GM12878 (cell line): ENCODE results near the gene APCDD1L. TPM values are rescaled to one million over a fixed set of nuclear protein-coding genes. Genes with fewer than 3 reads are reported as not detected.

Experiments
- ASH2L ChIP-seq: fragments of 300-600, 200-600 bp; sonication (generic); IDR thresholded peaks from 2 replicates; pipeline ENCODE4 v1.6.1; 2017; ENCODE audit warnings: low read depth, mild to moderate bottlenecking, borderline replicate concordance
- IRF4 ChIP-seq: IDR thresholded peaks from 2 replicates; pipeline ENCODE4 v1.6.1; 2011; ENCODE audit warnings: low read depth, low read length
- KDM1A ChIP-seq: fragments of 200-600 bp; sonication (generic); IDR thresholded peaks from 2 replicates; pipeline ENCODE4 v1.6.1; 2016; ENCODE audit warnings: borderline replicate concordance
- NFYB ChIP-seq: IDR thresholded peaks from 2 replicates; pipeline ENCODE4 v1.6.1; 2011; ENCODE audit warnings: low read depth, mild to moderate bottlenecking, low read length, improper control_type of control experiment, moderate library complexity; ENCODE audit not compliant: insufficient read depth
- ZNF622 ChIP-seq: fragments of 450-650 bp; IDR thresholded peaks from 2 replicates; pipeline ENCODE4 v1.6.1; 2017; ENCODE audit warnings: mild to moderate bottlenecking, inconsistent platforms
- polyA plus RNA-seq, 11 experiments: library from polyadenylated mRNA; depleted of rRNA in 4 of 11; unstranded in 6 of 11; stranded (reverse) in 5 of 11; fragments of >200 nt; fragmentation: Nextera tagmentation in 4 of 11; fragmentation: Illumina TruSeq in 1 of 11; extraction: Ambion mirVana in 4 of 11; extraction: Trizol in 1 of 11; gene quantifications; 1 replicate in 1 of 11; 2 replicates in 10 of 11; pipeline versions ENCODE4 v1.2.1 to v1.2.3, GENCODE V29; 2011 to 2016; ENCODE audit warnings: inconsistent platforms in 2 of 11, missing spikeins in 2 of 11, low read depth in 1 of 11
- total RNA-seq, 4 experiments: library from RNA; depleted of rRNA in 3 of 4; stranded (reverse); fragments of >200 nt in 3 of 4; fragmentation: Illumina TruSeq in 1 of 4; extraction: Trizol in 1 of 4; gene quantifications; 2 replicates each; pipeline versions ENCODE4 v1.2.1 to v1.2.3, GENCODE V29; 2013 to 2021
- TF ChIP-seq, protein P1 (sequence below): IDR thresholded peaks from 2 replicates; pipeline ENCODE4 v1.6.1; 2012; ENCODE audit warnings: improper control_type of control experiment, low read depth, low read length; ENCODE audit not compliant: insufficient replicate concordance
- TF ChIP-seq, protein P2 (sequence below): IDR thresholded peaks from 2 replicates; pipeline ENCODE4 v1.6.1; 2012; ENCODE audit warnings: low read length, inconsistent platforms
- TF ChIP-seq, protein P3 (sequence below): fragments of 450-650 bp; IDR thresholded peaks from 2 replicates; pipeline ENCODE4 v1.6.1; 2016; ENCODE audit warnings: mild to moderate bottlenecking

Gene APCDD1L
- total and polyA plus RNA-seq, 10 of the 15 experiments (the other 5 are each of a cell fraction or from before 2014, with no cell fraction given) = 0.14 to 0.50 TPM; not detected in 8

DNA sequence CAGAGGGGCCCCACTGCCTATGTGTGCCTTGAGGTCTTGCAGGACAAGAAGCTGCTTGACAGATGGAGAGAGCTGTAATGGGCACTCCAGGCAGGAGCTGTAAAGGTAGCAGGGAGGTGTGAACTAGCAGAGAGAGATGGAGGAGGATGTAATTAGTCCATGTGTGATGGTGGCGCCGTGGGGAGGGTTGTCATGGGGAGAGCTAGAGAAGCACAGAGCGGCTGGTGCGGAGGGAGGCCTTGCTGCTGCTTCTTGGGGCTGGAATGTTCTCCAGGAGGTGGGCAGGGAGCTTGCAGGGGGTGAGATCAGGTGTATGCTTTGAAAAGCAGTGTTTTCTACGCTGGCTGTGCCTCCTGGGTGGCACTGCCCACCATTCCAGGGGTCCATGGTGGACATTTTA, 32.1 kb downstream of the APCDD1L start (continued):
- no peak for TF ChIP-seq ZNF622
- TF ChIP-seq, protein P1, sequence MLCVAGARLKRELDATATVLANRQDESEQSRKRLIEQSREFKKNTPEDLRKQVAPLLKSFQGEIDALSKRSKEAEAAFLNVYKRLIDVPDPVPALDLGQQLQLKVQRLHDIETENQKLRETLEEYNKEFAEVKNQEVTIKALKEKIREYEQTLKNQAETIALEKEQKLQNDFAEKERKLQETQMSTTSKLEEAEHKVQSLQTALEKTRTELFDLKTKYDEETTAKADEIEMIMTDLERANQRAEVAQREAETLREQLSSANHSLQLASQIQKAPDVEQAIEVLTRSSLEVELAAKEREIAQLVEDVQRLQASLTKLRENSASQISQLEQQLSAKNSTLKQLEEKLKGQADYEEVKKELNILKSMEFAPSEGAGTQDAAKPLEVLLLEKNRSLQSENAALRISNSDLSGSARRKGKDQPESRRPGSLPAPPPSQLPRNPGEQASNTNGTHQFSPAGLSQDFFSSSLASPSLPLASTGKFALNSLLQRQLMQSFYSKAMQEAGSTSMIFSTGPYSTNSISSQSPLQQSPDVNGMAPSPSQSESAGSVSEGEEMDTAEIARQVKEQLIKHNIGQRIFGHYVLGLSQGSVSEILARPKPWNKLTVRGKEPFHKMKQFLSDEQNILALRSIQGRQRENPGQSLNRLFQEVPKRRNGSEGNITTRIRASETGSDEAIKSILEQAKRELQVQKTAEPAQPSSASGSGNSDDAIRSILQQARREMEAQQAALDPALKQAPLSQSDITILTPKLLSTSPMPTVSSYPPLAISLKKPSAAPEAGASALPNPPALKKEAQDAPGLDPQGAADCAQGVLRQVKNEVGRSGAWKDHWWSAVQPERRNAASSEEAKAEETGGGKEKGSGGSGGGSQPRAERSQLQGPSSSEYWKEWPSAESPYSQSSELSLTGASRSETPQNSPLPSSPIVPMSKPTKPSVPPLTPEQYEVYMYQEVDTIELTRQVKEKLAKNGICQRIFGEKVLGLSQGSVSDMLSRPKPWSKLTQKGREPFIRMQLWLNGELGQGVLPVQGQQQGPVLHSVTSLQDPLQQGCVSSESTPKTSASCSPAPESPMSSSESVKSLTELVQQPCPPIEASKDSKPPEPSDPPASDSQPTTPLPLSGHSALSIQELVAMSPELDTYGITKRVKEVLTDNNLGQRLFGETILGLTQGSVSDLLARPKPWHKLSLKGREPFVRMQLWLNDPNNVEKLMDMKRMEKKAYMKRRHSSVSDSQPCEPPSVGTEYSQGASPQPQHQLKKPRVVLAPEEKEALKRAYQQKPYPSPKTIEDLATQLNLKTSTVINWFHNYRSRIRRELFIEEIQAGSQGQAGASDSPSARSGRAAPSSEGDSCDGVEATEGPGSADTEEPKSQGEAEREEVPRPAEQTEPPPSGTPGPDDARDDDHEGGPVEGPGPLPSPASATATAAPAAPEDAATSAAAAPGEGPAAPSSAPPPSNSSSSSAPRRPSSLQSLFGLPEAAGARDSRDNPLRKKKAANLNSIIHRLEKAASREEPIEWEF = no peak
- TF ChIP-seq, protein P2, sequence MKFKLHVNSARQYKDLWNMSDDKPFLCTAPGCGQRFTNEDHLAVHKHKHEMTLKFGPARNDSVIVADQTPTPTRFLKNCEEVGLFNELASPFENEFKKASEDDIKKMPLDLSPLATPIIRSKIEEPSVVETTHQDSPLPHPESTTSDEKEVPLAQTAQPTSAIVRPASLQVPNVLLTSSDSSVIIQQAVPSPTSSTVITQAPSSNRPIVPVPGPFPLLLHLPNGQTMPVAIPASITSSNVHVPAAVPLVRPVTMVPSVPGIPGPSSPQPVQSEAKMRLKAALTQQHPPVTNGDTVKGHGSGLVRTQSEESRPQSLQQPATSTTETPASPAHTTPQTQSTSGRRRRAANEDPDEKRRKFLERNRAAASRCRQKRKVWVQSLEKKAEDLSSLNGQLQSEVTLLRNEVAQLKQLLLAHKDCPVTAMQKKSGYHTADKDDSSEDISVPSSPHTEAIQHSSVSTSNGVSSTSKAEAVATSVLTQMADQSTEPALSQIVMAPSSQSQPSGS = no peak
- no peak for TF ChIP-seq IRF4
- TF ChIP-seq NFYB = no peak
- TF ChIP-seq, protein P3, sequence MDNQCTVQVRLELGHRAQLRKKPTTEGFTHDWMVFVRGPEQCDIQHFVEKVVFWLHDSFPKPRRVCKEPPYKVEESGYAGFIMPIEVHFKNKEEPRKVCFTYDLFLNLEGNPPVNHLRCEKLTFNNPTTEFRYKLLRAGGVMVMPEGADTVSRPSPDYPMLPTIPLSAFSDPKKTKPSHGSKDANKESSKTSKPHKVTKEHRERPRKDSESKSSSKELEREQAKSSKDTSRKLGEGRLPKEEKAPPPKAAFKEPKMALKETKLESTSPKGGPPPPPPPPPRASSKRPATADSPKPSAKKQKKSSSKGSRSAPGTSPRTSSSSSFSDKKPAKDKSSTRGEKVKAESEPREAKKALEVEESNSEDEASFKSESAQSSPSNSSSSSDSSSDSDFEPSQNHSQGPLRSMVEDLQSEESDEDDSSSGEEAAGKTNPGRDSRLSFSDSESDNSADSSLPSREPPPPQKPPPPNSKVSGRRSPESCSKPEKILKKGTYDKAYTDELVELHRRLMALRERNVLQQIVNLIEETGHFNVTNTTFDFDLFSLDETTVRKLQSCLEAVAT = no peak
- no peak for TF ChIP-seq ASH2L
- no peak for TF ChIP-seq KDM1A
